Loucy (cell line): ENCODE results near the gene SLC6A13.
A peak's percentile ranks its signal among the peaks of the same experiment; 100 is the strongest.
"Not testable (repeated sequence)": the region's sequence is repeated elsewhere in the genome, so short reads cannot be mapped to it uniquely, and the experiment has no call there.

ENCODE experiments used
- H2AFZ ChIP-seq: fragments of 200-600 bp; sonication (generic); 2 replicates; pipeline ENCODE4 v1.6.0; 2016; ENCODE audit warnings: antibody characterized with exemption, mild to moderate bottlenecking, low read length, moderate library complexity
- H3F3A ChIP-seq: fragments of 200-600 bp; 2 replicates; pipeline ENCODE4 v1.6.0; 2016; ENCODE audit warnings: antibody characterized with exemption, low read depth, mild to moderate bottlenecking
- H3K27me3 ChIP-seq: fragments of 200-600 bp; sonication (generic); 2 replicates; pipeline ENCODE4 v1.6.1; 2014; ENCODE audit warnings: low read length, mild to moderate bottlenecking; ENCODE audit not compliant: insufficient read depth, poor library complexity, severe bottlenecking
- H3K36me3 ChIP-seq: fragments of 200-600 bp; sonication (generic); 2 replicates; pipeline ENCODE4 v1.6.1; 2016; ENCODE audit warnings: low read length; ENCODE audit not compliant: insufficient read depth
- H3K4me1 ChIP-seq: fragments of 200-600 bp; sonication (generic); 2 replicates; pipeline ENCODE4 v1.5.1; 2014; ENCODE audit warnings: low read length, mild to moderate bottlenecking; ENCODE audit not compliant: insufficient read depth, poor library complexity, severe bottlenecking
- H3K4me2 ChIP-seq: fragments of 200-600 bp; sonication (generic); 2 replicates; pipeline ENCODE4 v1.6.0; 2014; ENCODE audit warnings: antibody characterized with exemption, low read length, low read depth, mild to moderate bottlenecking; ENCODE audit not compliant: poor library complexity, severe bottlenecking
- H3K4me3 ChIP-seq: fragments of 200-600 bp; sonication (generic); 2 replicates; pipeline ENCODE4 v1.5.1; 2014; ENCODE audit warnings: low read length, mild to moderate bottlenecking, mixed read lengths; ENCODE audit not compliant: poor library complexity, severe bottlenecking
- H3K79me2 ChIP-seq: fragments of 200-600 bp; sonication (generic); 2 replicates; pipeline ENCODE4 v1.6.1; 2014; ENCODE audit warnings: low read length; ENCODE audit not compliant: insufficient read depth
- H3K9ac ChIP-seq: fragments of 200-600 bp; sonication (generic); 2 replicates; pipeline ENCODE4 v1.6.0; 2014; ENCODE audit warnings: mild to moderate bottlenecking, low read depth, low read length, moderate library complexity; ENCODE audit not compliant: poor library complexity, severe bottlenecking
- H3K9me2 ChIP-seq: fragments of 200-600 bp; sonication (generic); replicated peaks from 2 replicates; pipeline ENCODE4 v1.6.1; 2016; ENCODE audit warnings: low read depth, low read length, mixed read lengths
- H3K9me3 ChIP-seq: fragments of 200-600 bp; sonication (generic); 2 replicates; pipeline ENCODE4 v1.6.1; 2014; ENCODE audit warnings: mild to moderate bottlenecking, antibody characterized with exemption, low read length, low read depth; ENCODE audit not compliant: insufficient read depth
- H4K20me1 ChIP-seq: fragments of 200-600 bp; sonication (generic); 2 replicates; pipeline ENCODE4 v1.6.0; 2014; ENCODE audit warnings: antibody characterized with exemption, low read length, mild to moderate bottlenecking; ENCODE audit not compliant: insufficient read depth, poor library complexity, severe bottlenecking
- EZH2phosphoT487 ChIP-seq: fragments of 200-600 bp; IDR thresholded peaks from 2 replicates; pipeline ENCODE4 v1.6.1; 2018; ENCODE audit warnings: antibody characterized with exemption, mild to moderate bottlenecking, moderate library complexity, borderline replicate concordance
- TF ChIP-seq, protein P1 (sequence below): fragments of 200-600 bp; sonication (generic); conservative IDR thresholded peaks from 2 replicates; pipeline ENCODE4 v1.5.1; 2014; ENCODE audit warnings: mild to moderate bottlenecking, antibody characterized with exemption, low read length

SLC6A13 gene

GRCh38 chr12:304805-305204 is 42.2 kb upstream of the SLC6A13 start:
- no peaks in the 10 kb centered on the region for H3K9me3 ChIP-seq
- H3F3A ChIP-seq, result no peaks in the 10 kb centered on the region; the same call in 1 of the 2 replicates
- no peaks in the 10 kb centered on the region for H3K9me2 ChIP-seq
- no peaks in the 10 kb centered on the region for H4K20me1 ChIP-seq
- no peak overlapping the region for H3K4me2 ChIP-seq
- H3K79me2 ChIP-seq, result peaks cover 36% of the 10 kb centered on the region
- TF ChIP-seq, protein P1, sequence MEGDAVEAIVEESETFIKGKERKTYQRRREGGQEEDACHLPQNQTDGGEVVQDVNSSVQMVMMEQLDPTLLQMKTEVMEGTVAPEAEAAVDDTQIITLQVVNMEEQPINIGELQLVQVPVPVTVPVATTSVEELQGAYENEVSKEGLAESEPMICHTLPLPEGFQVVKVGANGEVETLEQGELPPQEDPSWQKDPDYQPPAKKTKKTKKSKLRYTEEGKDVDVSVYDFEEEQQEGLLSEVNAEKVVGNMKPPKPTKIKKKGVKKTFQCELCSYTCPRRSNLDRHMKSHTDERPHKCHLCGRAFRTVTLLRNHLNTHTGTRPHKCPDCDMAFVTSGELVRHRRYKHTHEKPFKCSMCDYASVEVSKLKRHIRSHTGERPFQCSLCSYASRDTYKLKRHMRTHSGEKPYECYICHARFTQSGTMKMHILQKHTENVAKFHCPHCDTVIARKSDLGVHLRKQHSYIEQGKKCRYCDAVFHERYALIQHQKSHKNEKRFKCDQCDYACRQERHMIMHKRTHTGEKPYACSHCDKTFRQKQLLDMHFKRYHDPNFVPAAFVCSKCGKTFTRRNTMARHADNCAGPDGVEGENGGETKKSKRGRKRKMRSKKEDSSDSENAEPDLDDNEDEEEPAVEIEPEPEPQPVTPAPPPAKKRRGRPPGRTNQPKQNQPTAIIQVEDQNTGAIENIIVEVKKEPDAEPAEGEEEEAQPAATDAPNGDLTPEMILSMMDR, result no peak
- TF ChIP-seq EZH2phosphoT487, result no peak
- H3K4me3 ChIP-seq, result no peak overlapping the region
- H2AFZ ChIP-seq, result no peak overlapping the region
- no peak overlapping the region for H3K9ac ChIP-seq
- peaks cover 62% of the 10 kb centered on the region for H3K36me3 ChIP-seq
- H3K4me1 ChIP-seq, result peaks cover 33% of the 10 kb centered on the region
- no peaks in the 10 kb centered on the region for H3K27me3 ChIP-seq

GRCh38 chr12:302766-303165 is 40.1 kb upstream of the SLC6A13 start:
- Histone ChIP-seq H3K4me2 (peak overlapping the region; percentile 71), H3K4me1 (peaks cover 37% of the 10 kb centered on the region), H3K36me3 (peaks cover 57% of the 10 kb centered on the region), H3K79me2 (peaks cover 57% of the 10 kb centered on the region), H3K4me3 (peak overlapping the region; percentile 58)
- H4K20me1 ChIP-seq, H3F3A ChIP-seq, H3K27me3 ChIP-seq, H3K9ac ChIP-seq, H3K9me2 ChIP-seq, H3K9me3 ChIP-seq, H2AFZ ChIP-seq: not testable (repeated sequence)

DNA sequence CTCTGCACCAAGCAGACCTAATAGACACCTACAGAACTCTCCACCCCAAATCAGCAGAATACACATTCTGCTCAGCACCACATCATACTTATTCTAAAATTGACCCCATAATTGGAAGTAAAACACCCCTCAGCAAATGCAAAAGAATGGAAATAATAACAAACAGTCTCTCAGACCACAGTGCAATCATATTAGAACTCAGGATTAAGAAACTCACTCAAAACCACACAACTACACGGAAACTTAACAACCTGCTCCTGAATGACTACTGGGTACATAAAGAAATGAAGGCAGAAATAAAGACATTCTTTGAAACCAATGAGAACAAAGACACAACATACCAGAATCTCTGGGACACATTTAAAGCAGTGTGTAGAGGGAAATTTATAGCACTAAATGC is 37.5 kb upstream of the SLC6A13 start:
- not testable (repeated sequence) for H4K20me1 ChIP-seq, H3K9me2 ChIP-seq, H3K9ac ChIP-seq, H2AFZ ChIP-seq, H3F3A ChIP-seq, H3K4me2 ChIP-seq, H3K27me3 ChIP-seq, H3K9me3 ChIP-seq, H3K4me3 ChIP-seq
- Histone ChIP-seq H3K79me2 (peaks cover 70% of the 10 kb centered on the region), H3K36me3 (peaks cover 57% of the 10 kb centered on the region), H3K4me1 (peaks cover 37% of the 10 kb centered on the region)

DNA sequence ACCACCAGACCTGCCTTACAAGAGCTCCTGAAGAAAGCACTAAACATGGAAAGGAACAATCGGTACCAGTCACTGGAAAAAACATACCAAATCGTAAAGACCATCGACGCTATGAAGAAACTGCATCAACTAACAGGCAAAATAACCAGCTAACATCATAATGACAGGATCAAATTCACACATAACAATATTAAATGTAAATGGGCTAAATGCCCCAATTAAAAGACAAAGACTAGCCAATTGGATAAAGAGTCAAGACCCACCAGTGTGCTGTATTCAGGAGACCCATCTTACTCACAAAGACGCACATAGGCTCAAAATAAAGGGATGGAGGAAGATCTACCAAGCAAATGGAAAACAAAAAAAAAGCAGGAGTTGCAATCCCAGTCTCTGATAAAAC is 36.9 kb upstream of the SLC6A13 start:
- Histone ChIP-seq H3K4me1 (peaks cover 32% of the 10 kb centered on the region), H3K36me3 (peaks cover 58% of the 10 kb centered on the region), H3K79me2 (peaks cover 66% of the 10 kb centered on the region)
- not testable (repeated sequence) for H3K27me3 ChIP-seq, H3K4me3 ChIP-seq, H3K4me2 ChIP-seq, H3K9ac ChIP-seq, H4K20me1 ChIP-seq, H3K9me2 ChIP-seq, H2AFZ ChIP-seq, H3F3A ChIP-seq, H3K9me3 ChIP-seq

DNA sequence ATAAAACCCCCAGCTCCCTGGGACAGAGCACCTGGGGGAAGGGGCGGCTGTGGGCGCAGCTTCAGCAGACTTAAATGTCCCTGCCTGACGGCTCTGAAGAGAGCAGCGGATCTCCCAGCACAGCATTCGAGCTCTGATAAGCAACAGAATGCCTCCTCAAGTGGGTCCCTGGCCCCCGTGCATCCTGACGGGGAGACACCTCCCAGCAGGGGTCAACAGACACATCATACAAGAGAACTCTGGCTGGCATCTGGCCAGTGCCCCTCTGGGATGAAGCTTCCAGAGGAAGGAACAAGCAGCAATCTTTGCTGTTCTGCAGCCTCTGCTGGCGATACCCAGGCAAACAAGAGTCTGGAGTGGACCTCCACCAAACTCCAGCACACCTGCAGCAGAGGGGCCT is 35.4 kb upstream of the SLC6A13 start:
- peaks cover 18% of the 10 kb centered on the region for H3K4me1 ChIP-seq
- H4K20me1 ChIP-seq, H3K4me2 ChIP-seq, H3K9me2 ChIP-seq, H3K9ac ChIP-seq, H2AFZ ChIP-seq, H3K9me3 ChIP-seq, H3K27me3 ChIP-seq, H3K4me3 ChIP-seq, H3F3A ChIP-seq: not testable (repeated sequence)
- peaks cover 62% of the 10 kb centered on the region for H3K36me3 ChIP-seq
- H3K79me2 ChIP-seq, result peaks cover 55% of the 10 kb centered on the region
